ENCODE measurements around the gene HSPB7.
A peak's percentile ranks its signal among the peaks of the same experiment; 100 is the strongest.
"Not testable (repeated sequence)": the region's sequence is repeated elsewhere in the genome, so short reads cannot be mapped to it uniquely, and the experiment has no call there.

Gene HSPB7

DNA sequence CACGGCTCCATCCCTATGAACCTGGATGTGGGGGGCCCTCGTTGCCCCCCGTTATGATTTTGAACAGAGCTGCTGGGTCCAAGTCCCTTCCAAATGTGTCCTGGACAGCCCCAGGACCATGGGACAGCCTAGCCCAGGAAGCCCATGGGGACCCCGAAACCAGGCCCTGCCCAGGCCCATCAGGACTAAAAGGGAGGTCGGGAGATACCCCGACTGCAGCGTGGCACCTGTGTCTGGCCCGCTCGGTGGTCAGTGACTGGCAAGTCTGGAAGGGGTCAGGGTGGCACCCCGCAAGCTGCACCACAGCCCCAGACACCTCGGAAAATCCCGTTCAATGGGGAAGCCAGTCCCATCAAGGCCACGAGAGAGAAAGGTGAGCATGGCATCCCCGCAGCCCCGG, 24.2 kb downstream of the HSPB7 start:
- H3K36me3 Mint-ChIP-seq (ENCODE audit: low read depth), result no peaks in the 10 kb centered on the region
- peaks cover 2% of the 10 kb centered on the region for H3K27me3 Mint-ChIP-seq (ENCODE audit: low read depth)
- H3K4me3 Mint-ChIP-seq, result no peak overlapping the region
- H3K9me3 Mint-ChIP-seq, result no peaks in the 10 kb centered on the region
- no peaks in the 10 kb centered on the region for H3K4me1 Mint-ChIP-seq (ENCODE audit: low read depth)
- H3K27ac Mint-ChIP-seq, result no peak overlapping the region

DNA sequence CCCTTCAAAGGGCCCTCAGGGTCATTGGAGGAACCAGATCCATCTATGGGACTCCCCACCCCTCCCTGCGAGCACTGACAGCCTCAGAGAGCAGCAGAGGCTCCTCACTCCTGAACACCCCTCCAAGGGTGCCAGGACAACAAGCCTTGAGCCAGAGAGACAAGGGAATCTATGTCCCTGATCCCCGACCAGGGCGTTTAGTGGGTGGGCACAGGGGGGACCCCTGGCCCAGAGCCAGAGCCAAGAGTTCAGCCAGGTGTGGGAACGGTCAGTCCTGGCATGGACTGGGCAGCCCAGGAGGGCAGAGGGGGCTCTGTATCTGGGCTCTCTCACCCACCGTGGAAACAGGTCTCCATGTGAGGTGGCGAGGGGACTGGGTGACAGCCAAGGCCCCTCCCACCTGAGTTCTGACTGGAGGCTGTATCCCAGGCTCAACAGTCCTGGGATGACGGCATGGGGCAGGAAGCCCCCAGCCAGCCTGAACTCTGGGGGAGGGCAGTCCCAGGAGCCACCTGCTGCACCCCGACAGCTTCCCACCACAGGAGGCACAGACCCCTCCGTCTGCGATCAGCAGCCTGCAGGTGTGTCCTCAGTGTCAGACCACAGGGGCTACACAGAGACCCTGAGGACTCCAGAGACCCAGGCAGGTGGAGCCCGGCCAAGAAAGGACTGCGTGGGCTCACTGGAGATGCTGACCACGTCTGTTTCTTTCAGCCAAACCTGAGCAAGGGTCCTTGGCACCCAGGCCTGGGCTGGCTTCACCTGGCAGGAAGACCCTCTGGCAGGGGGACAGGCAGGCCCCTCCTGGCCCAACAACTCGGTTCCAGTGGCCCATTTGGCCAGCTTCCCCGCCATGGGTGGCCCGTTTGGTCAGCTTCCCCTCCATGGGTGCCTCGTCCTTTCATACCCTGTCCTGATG, 25.0 kb downstream of the HSPB7 start:
- H3K9me3 Mint-ChIP-seq, result no peaks in the 10 kb centered on the region
- no peak overlapping the region for H3K4me3 Mint-ChIP-seq
- no peaks in the 10 kb centered on the region for H3K27me3 Mint-ChIP-seq (ENCODE audit: low read depth)
- no peak overlapping the region for H3K27ac Mint-ChIP-seq
- H3K4me1 Mint-ChIP-seq (ENCODE audit: low read depth), result no peaks in the 10 kb centered on the region
- H3K36me3 Mint-ChIP-seq (ENCODE audit: low read depth), result no peaks in the 10 kb centered on the region

DNA sequence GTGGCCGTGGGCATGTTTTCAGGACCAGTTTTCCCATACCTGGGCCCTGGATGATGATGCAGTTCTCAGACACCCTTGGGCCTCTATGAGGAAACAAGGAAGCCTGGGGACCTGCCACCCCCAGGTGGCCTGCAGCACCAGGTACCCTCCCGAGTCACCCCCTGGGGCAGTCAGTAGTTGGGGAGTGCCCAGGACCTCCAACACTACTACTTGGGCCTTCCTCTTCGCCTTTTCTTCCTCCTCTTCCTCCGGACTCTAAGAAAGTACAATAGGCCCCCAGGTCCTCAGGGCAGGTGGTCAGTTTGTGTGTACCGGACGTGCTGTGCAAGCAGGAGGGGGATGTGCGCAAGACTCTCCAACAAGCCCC, 25.7 kb downstream of the HSPB7 start:
- Mint-ChIP-seq H3K4me3 (no peak overlapping the region), H3K4me1 (ENCODE audit: low read depth) (no peaks in the 10 kb centered on the region), H3K27ac (no peak overlapping the region), H3K9me3 (no peaks in the 10 kb centered on the region), H3K36me3 (ENCODE audit: low read depth) (no peaks in the 10 kb centered on the region), H3K27me3 (ENCODE audit: low read depth) (no peaks in the 10 kb centered on the region)

DNA sequence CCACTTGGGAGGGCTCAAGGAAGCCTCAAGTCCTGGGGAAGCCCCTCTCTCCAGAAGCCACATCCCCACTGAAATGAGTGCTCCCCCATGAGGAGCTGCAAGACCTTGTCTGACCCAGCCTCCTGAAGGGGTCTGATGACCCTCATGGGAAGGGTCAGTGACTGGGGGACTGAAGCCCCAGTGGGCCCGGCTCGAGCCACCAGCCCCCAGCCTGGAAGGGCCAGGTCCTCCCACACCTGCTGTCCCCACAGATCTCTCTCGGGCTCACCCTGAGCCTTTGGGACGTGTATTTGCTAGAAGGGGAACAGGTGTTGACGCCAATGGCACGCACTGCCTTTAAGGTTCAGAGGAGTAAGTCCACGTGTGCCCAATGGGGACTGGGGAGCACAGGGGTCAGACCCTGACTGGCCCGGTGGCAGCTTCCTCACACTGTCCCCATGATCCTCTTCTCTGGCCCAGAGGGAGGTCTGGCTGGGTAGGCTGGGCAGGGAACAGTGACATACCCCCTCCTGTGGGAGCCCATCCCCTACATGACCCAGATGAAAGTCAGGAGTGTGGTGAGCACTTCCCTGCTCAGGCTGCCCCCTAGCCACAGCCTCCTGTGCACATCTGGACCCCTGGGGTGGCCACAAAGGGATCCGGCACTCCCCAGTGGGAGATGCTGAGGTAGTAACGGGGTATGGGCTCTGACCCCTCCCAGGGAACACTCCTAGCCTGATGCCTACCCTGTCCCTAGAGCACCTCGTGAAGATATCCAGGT, 26.2 kb downstream of the HSPB7 start:
- Mint-ChIP-seq H3K9me3 (no peaks in the 10 kb centered on the region), H3K4me1 (ENCODE audit: low read depth) (no peaks in the 10 kb centered on the region), H3K36me3 (ENCODE audit: low read depth) (no peaks in the 10 kb centered on the region), H3K4me3 (no peak overlapping the region), H3K27me3 (ENCODE audit: low read depth) (no peaks in the 10 kb centered on the region), H3K27ac (no peak overlapping the region)

DNA sequence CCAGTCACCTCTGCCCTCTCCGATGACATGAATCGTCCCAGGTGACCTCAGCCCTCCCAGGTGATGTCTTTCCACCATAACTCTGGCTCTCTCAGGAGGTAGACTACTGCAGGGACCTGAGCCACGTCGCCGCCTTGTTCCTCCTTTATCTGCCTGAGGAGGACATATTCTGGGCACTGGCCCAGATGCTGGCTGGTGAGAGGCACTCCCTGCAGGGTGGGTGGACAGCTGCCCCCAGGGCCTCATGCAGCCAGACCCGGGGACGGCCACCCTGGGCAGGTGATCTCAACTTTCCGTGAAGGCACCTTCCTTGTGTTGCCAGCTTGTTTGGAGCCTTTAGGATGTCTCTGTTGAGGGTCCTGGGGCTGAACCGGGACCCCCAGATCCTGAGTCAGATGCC, 28.1 kb downstream of the HSPB7 start:
- no peaks in the 10 kb centered on the region for H3K9me3 Mint-ChIP-seq
- no peaks in the 10 kb centered on the region for H3K27me3 Mint-ChIP-seq (ENCODE audit: low read depth)
- H3K36me3 Mint-ChIP-seq (ENCODE audit: low read depth), result no peaks in the 10 kb centered on the region
- no peak overlapping the region for H3K4me3 Mint-ChIP-seq
- no peak overlapping the region for H3K27ac Mint-ChIP-seq
- no peaks in the 10 kb centered on the region for H3K4me1 Mint-ChIP-seq (ENCODE audit: low read depth)

DNA sequence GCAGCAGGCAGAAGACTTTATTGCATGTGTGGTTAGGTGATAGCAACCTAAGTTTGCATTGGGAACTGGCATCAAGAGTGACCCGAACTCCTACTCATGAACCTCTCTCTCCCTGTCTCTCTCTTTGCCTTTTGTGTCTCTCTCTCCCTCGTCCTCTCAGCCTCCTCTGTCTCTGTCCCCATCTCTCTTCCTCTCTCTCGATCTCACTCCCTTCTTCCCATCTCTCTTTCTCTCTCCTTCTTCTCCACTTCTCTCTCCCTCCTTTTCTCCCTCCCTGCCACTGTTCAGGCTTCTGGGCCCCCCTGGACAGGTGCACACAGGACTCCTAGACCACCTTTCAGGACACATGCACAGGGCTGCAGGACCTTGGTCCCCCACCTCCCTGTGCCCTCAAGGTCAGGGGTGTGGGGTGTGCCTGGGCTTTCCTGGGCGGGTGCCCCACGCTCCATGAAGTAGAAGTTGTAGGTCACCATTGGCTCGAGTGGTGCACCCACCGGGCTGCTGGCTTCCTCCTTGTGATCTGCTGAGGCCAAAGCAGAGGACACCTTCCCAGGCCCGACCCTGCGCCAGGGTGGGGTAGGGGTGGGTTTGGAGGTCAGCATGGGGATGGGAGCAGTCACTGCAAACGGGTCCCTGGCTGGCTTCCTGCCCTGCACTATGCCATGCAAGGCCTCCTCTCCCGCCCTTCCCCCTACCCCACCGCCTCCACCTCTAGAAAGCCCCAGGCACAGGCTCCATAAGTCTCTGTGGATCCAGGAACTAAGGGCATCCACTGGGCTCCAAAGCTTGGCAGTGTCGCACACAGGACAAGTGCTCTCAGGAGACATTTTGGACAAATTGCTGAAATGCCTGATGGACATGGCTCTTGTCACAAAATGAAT, 28.7 kb downstream of the HSPB7 start:
- H3K4me3 Mint-ChIP-seq, result no peak overlapping the region
- H3K36me3 Mint-ChIP-seq (ENCODE audit: low read depth), result no peaks in the 10 kb centered on the region
- H3K27me3 Mint-ChIP-seq (ENCODE audit: low read depth), result no peaks in the 10 kb centered on the region
- no peaks in the 10 kb centered on the region for H3K9me3 Mint-ChIP-seq
- H3K4me1 Mint-ChIP-seq (ENCODE audit: low read depth), result no peaks in the 10 kb centered on the region
- H3K27ac Mint-ChIP-seq, result no peak overlapping the region

DNA sequence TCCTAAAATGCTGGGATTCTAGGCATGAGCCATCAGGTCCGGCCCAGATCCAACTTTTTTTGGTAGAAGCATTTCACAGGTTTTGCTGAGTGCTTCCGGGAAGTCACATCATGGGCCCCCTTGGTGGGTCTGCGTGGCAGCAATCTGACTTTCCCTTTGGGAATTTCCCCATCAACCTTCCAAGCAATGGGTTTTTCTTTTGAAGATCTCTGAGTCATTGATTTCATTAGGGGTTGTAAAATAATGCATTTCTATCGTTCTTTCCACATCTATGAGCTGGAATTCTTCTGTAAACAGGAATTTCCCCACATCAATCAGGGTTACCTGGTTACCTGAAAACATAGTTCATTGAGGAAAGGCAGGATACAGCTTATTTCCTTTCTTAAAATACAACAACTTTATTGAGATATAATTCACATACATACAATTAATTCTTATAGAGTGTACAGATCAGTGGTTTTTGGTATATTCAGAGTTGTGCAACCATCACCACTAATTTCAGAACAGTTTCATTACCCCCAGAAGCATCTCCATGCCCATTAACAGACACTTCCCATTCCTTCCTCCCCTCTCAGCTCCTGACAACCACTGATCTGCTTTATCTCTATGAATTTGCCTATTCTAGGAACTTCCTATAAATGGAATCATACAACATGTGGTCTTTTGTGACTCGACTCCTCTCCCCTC, 32.1 kb downstream of the HSPB7 start:
- Mint-ChIP-seq H3K4me1 (ENCODE audit: low read depth) (no peaks in the 10 kb centered on the region), H3K27ac (no peak overlapping the region), H3K9me3 (no peaks in the 10 kb centered on the region), H3K4me3 (no peak overlapping the region), H3K27me3 (ENCODE audit: low read depth) (no peaks in the 10 kb centered on the region), H3K36me3 (ENCODE audit: low read depth) (no peaks in the 10 kb centered on the region)

DNA sequence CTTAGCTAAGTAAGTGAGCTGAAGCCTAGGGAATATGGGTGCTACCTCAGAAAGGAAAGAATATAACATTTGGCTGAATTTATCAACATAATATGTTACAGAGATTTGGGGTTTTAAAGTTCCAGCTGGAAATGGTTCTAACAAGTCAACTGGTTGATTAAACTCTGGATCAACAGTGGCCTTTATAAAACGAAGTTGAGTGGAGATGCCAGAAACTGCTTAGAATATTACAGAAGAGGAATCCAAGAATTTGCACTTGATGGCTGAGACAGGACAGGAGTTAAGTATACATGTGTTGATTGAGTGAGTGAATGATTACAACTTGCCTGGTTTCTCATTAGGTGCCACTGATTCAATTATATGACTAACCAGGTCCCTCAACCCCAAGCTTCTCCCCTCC, 34.6 kb downstream of the HSPB7 start:
- Mint-ChIP-seq H3K27ac (no peak overlapping the region), H3K36me3 (ENCODE audit: low read depth) (no peaks in the 10 kb centered on the region), H3K4me1 (ENCODE audit: low read depth) (peaks cover 1% of the 10 kb centered on the region), H3K27me3 (ENCODE audit: low read depth) (no peaks in the 10 kb centered on the region), H3K9me3 (no peaks in the 10 kb centered on the region), H3K4me3 (no peak overlapping the region)

DNA sequence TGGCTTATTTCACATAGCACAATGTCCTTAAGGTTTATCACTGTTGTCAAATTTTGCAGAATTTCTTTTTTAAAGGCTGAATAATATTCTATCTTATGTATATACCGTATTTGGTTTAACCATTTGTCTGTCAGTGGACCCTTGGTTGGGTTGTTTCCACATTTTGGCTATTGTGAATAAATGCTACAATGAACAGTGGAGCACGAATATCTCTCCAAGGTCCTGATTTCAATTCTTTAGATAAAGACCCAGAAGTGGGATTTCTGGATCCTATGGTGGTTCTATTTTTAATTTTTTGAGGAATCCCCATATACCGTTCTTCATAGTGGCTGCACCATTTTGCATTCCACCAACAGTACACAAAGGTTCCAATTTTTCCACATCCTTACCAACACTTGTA, 36.2 kb downstream of the HSPB7 start:
- H3K27me3 Mint-ChIP-seq (ENCODE audit: low read depth), result no peaks in the 10 kb centered on the region
- H3K4me3 Mint-ChIP-seq, result no peak overlapping the region
- no peaks in the 10 kb centered on the region for H3K9me3 Mint-ChIP-seq
- no peak overlapping the region for H3K27ac Mint-ChIP-seq
- no peaks in the 10 kb centered on the region for H3K36me3 Mint-ChIP-seq (ENCODE audit: low read depth)
- H3K4me1 Mint-ChIP-seq (ENCODE audit: low read depth), result peaks cover 2% of the 10 kb centered on the region

DNA sequence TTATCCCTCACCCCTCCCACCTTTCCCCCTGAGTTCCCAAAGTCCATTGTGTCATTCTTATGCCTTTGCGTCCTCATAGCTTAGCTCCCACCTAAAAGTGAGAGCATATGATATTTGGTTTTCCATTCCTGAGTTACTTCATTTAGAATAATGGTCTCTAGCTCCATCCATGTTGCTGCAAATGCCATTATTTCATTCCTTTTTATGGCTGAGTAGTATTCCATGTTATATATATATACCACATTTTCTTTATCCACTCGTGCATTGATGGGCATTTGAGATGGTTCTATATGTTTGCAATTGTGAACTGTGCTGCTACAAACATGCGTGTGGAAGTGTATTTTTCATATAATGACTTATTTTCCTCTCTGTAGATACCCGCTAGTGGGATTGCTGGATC, 39.9 kb downstream of the HSPB7 start:
- not testable (repeated sequence) for H3K9me3 Mint-ChIP-seq; H3K4me3 Mint-ChIP-seq; H3K27me3 Mint-ChIP-seq (ENCODE audit: low read depth); H3K27ac Mint-ChIP-seq
- Mint-ChIP-seq H3K36me3 (ENCODE audit: low read depth) (peaks cover 10% of the 10 kb centered on the region), H3K4me1 (ENCODE audit: low read depth) (peaks cover 20% of the 10 kb centered on the region)

DNA sequence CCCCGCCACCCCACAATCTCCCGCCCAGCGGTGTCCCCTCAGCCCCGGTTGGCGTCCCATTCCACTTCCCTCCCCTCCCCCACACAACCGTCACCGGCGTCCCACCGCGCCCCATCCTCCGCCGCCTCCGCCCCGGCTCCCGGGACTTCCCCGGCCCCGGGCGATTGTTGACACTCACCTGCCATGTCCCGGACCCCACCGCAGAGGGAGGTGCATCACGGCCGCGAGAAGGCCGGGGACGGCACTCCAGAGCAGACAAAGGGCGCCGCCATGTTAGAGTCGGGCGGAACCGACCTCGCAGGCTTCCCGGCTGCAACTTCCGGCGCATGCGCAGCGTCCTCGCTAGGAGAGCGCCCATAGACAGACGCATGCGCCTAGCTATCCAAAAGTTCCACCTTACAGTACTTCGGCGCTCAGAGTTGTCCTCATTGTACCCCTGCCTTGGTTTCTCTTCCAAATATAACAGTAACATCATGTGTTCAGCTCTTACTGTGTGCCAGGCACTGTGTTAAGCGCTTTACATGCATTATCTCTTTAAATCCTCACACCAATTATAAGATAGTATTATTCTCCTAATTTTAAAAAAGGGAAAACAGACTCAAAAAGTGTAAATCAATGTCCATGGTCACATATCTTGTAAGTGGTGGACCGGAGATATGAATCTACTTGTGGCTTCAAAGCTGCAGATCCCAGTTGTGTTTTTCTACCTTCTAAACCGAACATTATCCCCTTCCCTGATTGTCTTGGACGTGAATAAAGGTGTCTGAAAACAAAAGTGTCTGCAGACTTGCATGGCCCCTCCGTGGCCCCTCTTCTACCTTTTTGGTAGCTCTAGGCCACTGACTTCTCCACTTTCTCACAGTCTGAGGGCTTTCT, 41.8 kb downstream of the HSPB7 start, which contains the start of gene ZBTB17:
Gene ZBTB17 (minus strand): TSS at position 297 of the 876 bp plus-strand sequence. CDS start 27,606 bp downstream, outside the sequence.
- peak within 1 kb of the TSS; percentile 88 for H3K4me3 Mint-ChIP-seq
- peaks cover 22% of the 10 kb centered on the region for H3K36me3 Mint-ChIP-seq (ENCODE audit: low read depth)
- peaks cover 28% of the 10 kb centered on the region for H3K4me1 Mint-ChIP-seq (ENCODE audit: low read depth)
- no peaks in the 10 kb centered on the region for H3K27me3 Mint-ChIP-seq (ENCODE audit: low read depth)
- H3K9me3 Mint-ChIP-seq, result no peaks in the 10 kb centered on the region
- peak within 1 kb of the TSS; percentile 78 for H3K27ac Mint-ChIP-seq

DNA sequence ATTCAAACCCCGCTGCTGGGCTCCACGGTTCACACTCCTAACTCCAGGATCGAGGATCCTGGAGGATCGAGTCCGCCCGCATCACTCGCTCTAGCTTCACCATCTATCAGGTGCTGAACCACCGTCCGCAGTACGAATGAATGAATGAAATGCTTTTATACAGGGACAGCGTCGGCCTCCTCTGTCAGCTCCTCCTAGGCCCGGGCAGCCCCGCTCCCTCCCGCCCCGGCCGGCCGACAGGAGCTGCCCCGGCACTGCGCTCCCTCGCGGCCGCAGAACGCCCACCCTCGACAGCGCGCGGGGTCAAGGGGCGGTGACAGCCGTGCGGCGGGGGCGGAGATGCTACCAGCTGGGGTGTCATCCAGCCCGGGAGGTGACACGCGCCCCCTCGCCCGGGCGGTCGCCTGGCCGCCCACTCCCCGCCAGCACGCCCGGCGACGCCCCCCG, 42.5 kb downstream of the HSPB7 start:
- H3K27ac Mint-ChIP-seq, result peak overlapping the region; percentile 76
- peak overlapping the region; percentile 81 for H3K4me3 Mint-ChIP-seq
- H3K36me3 Mint-ChIP-seq (ENCODE audit: low read depth), result peaks cover 22% of the 10 kb centered on the region
- H3K27me3 Mint-ChIP-seq (ENCODE audit: low read depth), result no peaks in the 10 kb centered on the region
- peaks cover 31% of the 10 kb centered on the region for H3K4me1 Mint-ChIP-seq (ENCODE audit: low read depth)
- no peaks in the 10 kb centered on the region for H3K9me3 Mint-ChIP-seq

DNA sequence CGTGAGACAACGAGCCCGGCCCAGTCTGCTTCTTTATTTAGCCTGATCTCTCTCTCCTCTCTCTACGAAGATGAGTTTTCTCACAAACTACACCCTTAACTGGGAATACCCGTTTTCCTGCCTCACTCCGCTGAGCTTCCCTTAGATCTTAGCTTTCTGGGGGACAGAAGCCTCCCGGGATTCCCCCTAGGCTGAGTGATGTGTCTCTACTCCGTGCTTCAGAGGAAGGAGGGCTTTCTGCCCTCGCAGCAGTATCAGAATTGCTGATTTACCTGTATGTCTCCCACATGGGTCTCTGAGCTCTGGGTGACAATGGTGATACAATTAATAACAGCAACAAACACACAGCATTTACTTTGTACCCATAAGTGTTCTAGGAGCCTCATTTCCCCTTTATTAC, 43.0 kb downstream of the HSPB7 start:
- Mint-ChIP-seq H3K36me3 (ENCODE audit: low read depth) (peaks cover 28% of the 10 kb centered on the region), H3K4me3 (peak overlapping the region; percentile 81), H3K9me3 (peaks cover 3% of the 10 kb centered on the region), H3K27me3 (ENCODE audit: low read depth) (no peaks in the 10 kb centered on the region), H3K4me1 (ENCODE audit: low read depth) (peaks cover 35% of the 10 kb centered on the region), H3K27ac (peak overlapping the region; percentile 76)
